Measurements from ENCODE around the gene UQCRC1. TPM values are rescaled to one million over a fixed set of nuclear protein-coding genes. Genes with fewer than 3 reads are reported as not detected.

UQCRC1 gene
- polyA plus RNA-seq, 2 of the 4 experiments (the other 2 are of a cell fraction) = 256 to 279 TPM

DNA sequence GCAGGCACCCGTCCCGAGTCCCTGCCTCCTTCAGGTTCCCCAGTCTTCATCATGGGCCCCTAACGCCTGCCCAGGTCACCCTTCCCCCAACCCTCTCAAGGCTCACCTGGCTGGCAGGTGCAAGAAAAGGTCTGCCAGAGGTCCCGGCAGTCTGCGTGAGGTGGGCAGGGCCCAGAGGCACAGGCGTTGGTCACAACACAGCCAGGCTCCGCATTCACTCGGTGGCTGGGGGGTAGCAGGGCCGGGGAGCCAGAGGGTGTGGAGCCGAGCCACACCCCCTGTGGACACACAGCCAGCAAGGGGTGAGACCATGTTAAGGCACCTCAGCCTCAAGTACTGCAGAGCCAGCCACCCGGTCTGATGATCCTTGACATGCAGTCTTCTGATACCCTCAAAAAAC lies 42.3 kb upstream of the UQCRC1 start:
- whole genome bisulfite sequencing (ENCODE audit: missing lambda C conversion rate) = 80% methylated on average over 1 of the region's 11 CpGs
- POLR2A ChIA-PET = no interaction called here
- Histone ChIP-seq H3K27ac (no peak overlapping the region), H3K4me2 (no peak overlapping the region), H3K4me1 (peaks cover 9% of the 10 kb centered on the region; the same call in 1 of the 3 replicates), H3K4me3 (no peak overlapping the region), H3K9me3 (no peaks in the 10 kb centered on the region)
- no peak for ATAC-seq
- TF ChIP-seq TFCP2L1 (CRISPR knock-in tag; IDR thresholded peaks at IDR 0.05) = no peak
- no peak for TF ChIP-seq EHF (CRISPR knock-in tag; IDR thresholded peaks at IDR 0.05)
- no peak for TF ChIP-seq JUN (IDR thresholded peaks at IDR 0.05)
- no peak for DNase-seq (ENCODE audit: low read depth in 1 of 2, low spot score in 1 of 2)
- FAIRE-seq = no peak
- CTCF ChIA-PET = interaction anchor here (0.7 to 3.3 kb wide), 4 partner anchors 11 to 59 kb away, joined by 3 to 13 read pairs (median 3); partner anchors contain the start of genes CELSR3 and UQCRC1

DNA sequence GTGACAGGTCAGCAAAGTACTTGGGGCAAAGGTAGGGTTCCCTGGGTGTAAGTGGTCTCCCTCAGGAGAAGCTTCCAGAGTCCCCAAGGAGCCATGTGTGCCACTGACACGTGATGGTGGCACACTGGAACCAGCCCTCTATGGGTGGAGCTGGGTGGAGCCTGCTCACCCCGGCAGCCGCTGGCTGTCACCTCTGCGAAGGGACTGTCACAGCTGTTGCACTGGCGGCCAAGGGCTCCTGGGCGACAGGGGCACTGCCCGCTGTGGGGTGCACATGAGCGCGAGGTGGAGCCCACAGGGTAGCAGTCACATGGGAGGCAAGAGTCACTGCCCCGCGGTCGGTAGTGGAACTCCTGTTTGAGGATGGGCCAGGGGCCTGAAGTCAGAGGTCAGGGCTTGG lies 41.3 kb upstream of the UQCRC1 start:
- ChIA-PET CTCF (interaction anchor here (0.7 kb wide), 1 partner anchor 14 kb away, joined by 3 read pairs; no protein-coding TSS in a partner anchor), POLR2A (no interaction called here)
- 100% methylated on average over 1 of the region's 12 CpGs for WGBS (ENCODE audit: missing lambda C conversion rate)
- H3K4me2 ChIP-seq = no peak overlapping the region
- no peak for FAIRE-seq
- ATAC-seq = no peak
- no peaks in the 10 kb centered on the region for H3K9me3 ChIP-seq
- no peak overlapping the region for H3K27ac ChIP-seq
- no peak overlapping the region for H3K4me3 ChIP-seq
- TF ChIP-seq, protein P1, sequence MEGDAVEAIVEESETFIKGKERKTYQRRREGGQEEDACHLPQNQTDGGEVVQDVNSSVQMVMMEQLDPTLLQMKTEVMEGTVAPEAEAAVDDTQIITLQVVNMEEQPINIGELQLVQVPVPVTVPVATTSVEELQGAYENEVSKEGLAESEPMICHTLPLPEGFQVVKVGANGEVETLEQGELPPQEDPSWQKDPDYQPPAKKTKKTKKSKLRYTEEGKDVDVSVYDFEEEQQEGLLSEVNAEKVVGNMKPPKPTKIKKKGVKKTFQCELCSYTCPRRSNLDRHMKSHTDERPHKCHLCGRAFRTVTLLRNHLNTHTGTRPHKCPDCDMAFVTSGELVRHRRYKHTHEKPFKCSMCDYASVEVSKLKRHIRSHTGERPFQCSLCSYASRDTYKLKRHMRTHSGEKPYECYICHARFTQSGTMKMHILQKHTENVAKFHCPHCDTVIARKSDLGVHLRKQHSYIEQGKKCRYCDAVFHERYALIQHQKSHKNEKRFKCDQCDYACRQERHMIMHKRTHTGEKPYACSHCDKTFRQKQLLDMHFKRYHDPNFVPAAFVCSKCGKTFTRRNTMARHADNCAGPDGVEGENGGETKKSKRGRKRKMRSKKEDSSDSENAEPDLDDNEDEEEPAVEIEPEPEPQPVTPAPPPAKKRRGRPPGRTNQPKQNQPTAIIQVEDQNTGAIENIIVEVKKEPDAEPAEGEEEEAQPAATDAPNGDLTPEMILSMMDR (IDR thresholded peaks at IDR 0.05) = no peak
- TF ChIP-seq RFX5 (IDR thresholded peaks at IDR 0.05) (no peak), PHF8 (IDR thresholded peaks at IDR 0.05; ENCODE audit: borderline replicate concordance, low read depth) (no peak), ZC3H11A (IDR thresholded peaks at IDR 0.05) (no peak), JUNB (IDR thresholded peaks at IDR 0.05) (no peak), MYC (IDR thresholded peaks at IDR 0.05; ENCODE audit: borderline replicate concordance, low read length) (no peak), CHD4 (IDR thresholded peaks at IDR 0.05; ENCODE audit: borderline replicate concordance) (no peak), NPAS2 (CRISPR knock-in tag; IDR thresholded peaks at IDR 0.05; ENCODE audit: borderline replicate concordance) (no peak), NFE2L2 (conservative IDR thresholded peaks at IDR 0.05; ENCODE audit: low read length) (no peak), ZNF302 (CRISPR knock-in tag; IDR thresholded peaks at IDR 0.05) (no peak)
- TF ChIP-seq, protein P2, sequence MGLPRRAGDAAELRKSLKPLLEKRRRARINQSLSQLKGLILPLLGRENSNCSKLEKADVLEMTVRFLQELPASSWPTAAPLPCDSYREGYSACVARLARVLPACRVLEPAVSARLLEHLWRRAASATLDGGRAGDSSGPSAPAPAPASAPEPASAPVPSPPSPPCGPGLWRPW (IDR thresholded peaks at IDR 0.05) = no peak
- TF ChIP-seq, protein P3, sequence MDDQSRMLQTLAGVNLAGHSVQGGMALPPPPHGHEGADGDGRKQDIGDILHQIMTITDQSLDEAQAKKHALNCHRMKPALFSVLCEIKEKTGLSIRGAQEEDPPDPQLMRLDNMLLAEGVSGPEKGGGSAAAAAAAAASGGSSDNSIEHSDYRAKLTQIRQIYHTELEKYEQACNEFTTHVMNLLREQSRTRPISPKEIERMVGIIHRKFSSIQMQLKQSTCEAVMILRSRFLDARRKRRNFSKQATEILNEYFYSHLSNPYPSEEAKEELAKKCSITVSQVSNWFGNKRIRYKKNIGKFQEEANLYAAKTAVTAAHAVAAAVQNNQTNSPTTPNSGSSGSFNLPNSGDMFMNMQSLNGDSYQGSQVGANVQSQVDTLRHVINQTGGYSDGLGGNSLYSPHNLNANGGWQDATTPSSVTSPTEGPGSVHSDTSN (IDR thresholded peaks at IDR 0.05) = no peak
- TF ChIP-seq, protein P4, sequence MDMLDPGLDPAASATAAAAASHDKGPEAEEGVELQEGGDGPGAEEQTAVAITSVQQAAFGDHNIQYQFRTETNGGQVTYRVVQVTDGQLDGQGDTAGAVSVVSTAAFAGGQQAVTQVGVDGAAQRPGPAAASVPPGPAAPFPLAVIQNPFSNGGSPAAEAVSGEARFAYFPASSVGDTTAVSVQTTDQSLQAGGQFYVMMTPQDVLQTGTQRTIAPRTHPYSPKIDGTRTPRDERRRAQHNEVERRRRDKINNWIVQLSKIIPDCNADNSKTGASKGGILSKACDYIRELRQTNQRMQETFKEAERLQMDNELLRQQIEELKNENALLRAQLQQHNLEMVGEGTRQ (IDR thresholded peaks at IDR 0.05) = no peak
- no peak for DNase-seq (ENCODE audit: low read depth in 1 of 2, low spot score in 1 of 2)
- H3K4me1 ChIP-seq = peaks cover 3% of the 10 kb centered on the region; the same call in 1 of the 3 replicates

DNA sequence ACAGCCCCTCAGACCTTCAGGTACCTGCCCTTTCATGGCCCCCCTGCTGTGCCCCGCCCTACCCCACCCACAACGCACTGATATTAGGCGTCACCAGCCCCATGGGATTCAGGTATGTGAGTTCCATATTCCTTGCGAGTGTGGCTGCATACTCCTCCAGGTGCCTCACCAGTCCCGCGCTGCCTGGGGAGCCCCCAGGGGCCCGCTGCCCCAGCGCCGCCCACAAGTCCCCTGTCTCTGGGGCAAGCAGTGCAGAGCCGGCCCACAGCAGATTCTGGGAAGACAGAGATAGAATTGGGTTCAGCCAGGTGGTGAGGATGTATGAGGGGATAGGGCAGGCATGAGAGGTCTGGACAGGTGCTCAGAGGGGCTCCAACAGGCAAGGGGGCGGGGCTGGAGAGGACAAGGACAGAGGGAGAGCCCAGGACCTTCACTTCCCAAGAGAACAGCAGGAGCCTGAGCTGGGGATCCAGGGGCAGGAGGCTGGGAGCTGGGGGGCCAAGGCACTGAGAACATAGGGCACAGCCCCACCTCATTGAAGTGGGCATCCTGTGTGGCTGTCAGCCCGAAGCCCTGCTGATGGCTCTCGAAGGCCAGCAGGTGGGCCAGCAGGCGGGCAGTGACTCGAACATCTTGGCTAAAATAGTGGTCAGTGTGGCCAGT lies 38.9 kb upstream of the UQCRC1 start:
- no peak for ATAC-seq
- CTCF ChIA-PET = interaction anchor here (2.6 kb wide), 1 partner anchor 13 kb away, joined by 5 read pairs; the partner anchor contains the start of gene SLC26A6
- no peak overlapping the region for H3K4me2 ChIP-seq
- 96% methylated on average over 7 of the region's 15 CpGs for WGBS (ENCODE audit: missing lambda C conversion rate)
- no peak for DNase-seq (ENCODE audit: low read depth in 1 of 2, low spot score in 1 of 2)
- H3K4me1 ChIP-seq = no peaks in the 10 kb centered on the region
- FAIRE-seq = no peak
- no peak overlapping the region for H3K27ac ChIP-seq
- no peak overlapping the region for H3K4me3 ChIP-seq
- POLR2A ChIA-PET = no interaction called here
- no peak for TF ChIP-seq RAD21 (conservative IDR thresholded peaks at IDR 0.05 in 1 of 2, IDR thresholded peaks at IDR 0.05 in 1 of 2)
- TF ChIP-seq NPAS2 (CRISPR knock-in tag; IDR thresholded peaks at IDR 0.05; ENCODE audit: borderline replicate concordance) = no peak
- TF ChIP-seq CHD2 (IDR thresholded peaks at IDR 0.05; ENCODE audit: low read length, partially characterized antibody) = no peak
- no peak for TF ChIP-seq NR3C1 (IDR thresholded peaks at IDR 0.05)
- no peak for TF ChIP-seq FOSB (CRISPR knock-in tag; IDR thresholded peaks at IDR 0.05)
- no peak for TF ChIP-seq HDAC2 (IDR thresholded peaks at IDR 0.05)
- no peak for TF ChIP-seq JUN (IDR thresholded peaks at IDR 0.05)
- no peak for TF ChIP-seq NFE2L2 (conservative IDR thresholded peaks at IDR 0.05; ENCODE audit: low read length)
- TF ChIP-seq, protein P4 (IDR thresholded peaks at IDR 0.05) = no peak
- no peak for TF ChIP-seq MAZ (IDR thresholded peaks at IDR 0.05; ENCODE audit: borderline replicate concordance, low read depth, low read length)
- TF ChIP-seq POLR2AphosphoS2 (conservative IDR thresholded peaks at IDR 0.05; ENCODE audit: low read length) = no peak
- H3K9me3 ChIP-seq = no peaks in the 10 kb centered on the region

Data from A549 (cell line).